MCF 10A (cell line): ENCODE data around the gene AIF1L. TPM values are rescaled to one million over a fixed set of nuclear protein-coding genes. Genes with fewer than 3 reads are reported as not detected.

Source experiments
- BruUV-seq: library from RNA; stranded (reverse); fragments of 400-500 nt; replicated peaks from 2 replicates; lab custom pipeline; 2021; lab: Mats Ljungman, UMichigan
- CTCF ChIA-PET: fragments of 300-600 bp; sonication (Branson Sonifier 250); formaldehyde crosslinking; extraction: SDS; loops from one replicate; lab custom pipeline; 2021; ENCODE audit warnings: antibody characterized with exemption, inconsistent platforms; lab: Yijun Ruan, JAX
- POLR2A ChIA-PET: fragments of 300-600, 350-650 bp; sonication (Branson Sonifier 250); formaldehyde crosslinking; extraction: SDS; loops from one replicate; lab custom pipeline; 2020; ENCODE audit warnings: antibody characterized with exemption, inconsistent platforms; lab: Yijun Ruan, JAX
- DNase-seq: peaks from one replicate; pipeline ENCODE4 v3.0.0-alpha.2; 2018; ENCODE audit not compliant: unreplicated experiment
- H3K27ac Mint-ChIP-seq: one replicate; pipeline ENCODE4 v1.8.0; 2022; ENCODE audit warnings: mild to moderate bottlenecking, low read depth, mixed read lengths; ENCODE audit not compliant: unreplicated experiment
- H3K27me3 Mint-ChIP-seq: one replicate; pipeline ENCODE4 v1.8.0; 2022; ENCODE audit warnings: mixed read lengths; ENCODE audit not compliant: insufficient read depth, unreplicated experiment
- H3K36me3 Mint-ChIP-seq: one replicate; pipeline ENCODE4 v1.8.0; 2022; ENCODE audit warnings: mild to moderate bottlenecking, moderate library complexity, mixed read lengths; ENCODE audit not compliant: insufficient read depth, unreplicated experiment
- H3K4me1 Mint-ChIP-seq: one replicate; pipeline ENCODE4 v1.8.0; 2022; ENCODE audit warnings: mixed read lengths; ENCODE audit not compliant: insufficient read depth, unreplicated experiment
- H3K4me3 Mint-ChIP-seq: one replicate; pipeline ENCODE4 v1.8.0; 2022; ENCODE audit warnings: mild to moderate bottlenecking, moderate library complexity, mixed read lengths; ENCODE audit not compliant: unreplicated experiment
- H3K9me3 Mint-ChIP-seq: one replicate; pipeline ENCODE4 v1.8.0; 2022; ENCODE audit warnings: mixed read lengths; ENCODE audit not compliant: unreplicated experiment
- CTCF ChIP-seq: fragments of 200-600 bp; IDR thresholded peaks from one replicate; pipeline ENCODE4 v1.8.0; 2022; ENCODE audit warnings: antibody characterized with exemption, mild to moderate bottlenecking; ENCODE audit not compliant: unreplicated experiment
- intact Hi-C: fragments of 100-400 bp; cut with micrococcal nuclease; formaldehyde crosslinking; loops from 2 replicates; pipeline ENCODE4 v1.14.1; 2022
- total RNA-seq: library from RNA; stranded (reverse); gene quantifications from 2 replicates; pipeline ENCODE4 v1.2.3, GENCODE V29; 2022

AIF1L gene
- total RNA-seq, 1 experiment from 2014 or later = 4.1 TPM

GRCh38 chr9:131087354-131087893 is 8.9 kb upstream of the AIF1L start:
- ChIA-PET POLR2A (no interaction called here), CTCF (no interaction called here)
- Mint-ChIP-seq H3K27me3 (no peaks in the 10 kb centered on the region), H3K36me3 (no peaks in the 10 kb centered on the region), H3K4me3 (no peak overlapping the region), H3K4me1 (no peaks in the 10 kb centered on the region), H3K9me3 (no peaks in the 10 kb centered on the region), H3K27ac (no peak overlapping the region)
- no peak for DNase-seq
- BruUV-seq = no TSS peak
- intact Hi-C loops = no loop called here
- TF ChIP-seq CTCF = no peak

GRCh38 chr9:131090025-131090787 is 6.1 kb upstream of the AIF1L start:
- Mint-ChIP-seq H3K4me1 (peaks cover 6% of the 10 kb centered on the region), H3K27ac (no peak overlapping the region), H3K9me3 (no peaks in the 10 kb centered on the region), H3K27me3 (no peaks in the 10 kb centered on the region), H3K4me3 (no peak overlapping the region), H3K36me3 (peaks cover 7% of the 10 kb centered on the region)
- no peak for TF ChIP-seq CTCF
- ChIA-PET POLR2A (no interaction called here), CTCF (interaction anchor here (0.6 kb wide), 1 partner anchor 83 kb away, joined by 3 read pairs; no protein-coding TSS in a partner anchor)
- BruUV-seq = no TSS peak
- no peak for DNase-seq
- intact Hi-C loops = no loop called here

GRCh38 chr9:131091352-131091992 is 4.9 kb upstream of the AIF1L start:
- ChIA-PET POLR2A (no interaction called here), CTCF (interaction anchor here (0.6 to 1.0 kb wide), 3 partner anchors 37 to 46 kb away, joined by 3 to 4 read pairs (median 4); no protein-coding TSS in a partner anchor)
- peaks cover 10% of the 10 kb centered on the region for H3K4me1 Mint-ChIP-seq
- H3K9me3 Mint-ChIP-seq = no peaks in the 10 kb centered on the region
- BruUV-seq = no TSS peak
- H3K27ac Mint-ChIP-seq = no peak overlapping the region
- H3K27me3 Mint-ChIP-seq = no peaks in the 10 kb centered on the region
- H3K36me3 Mint-ChIP-seq = peaks cover 7% of the 10 kb centered on the region
- no peak for DNase-seq
- no peak overlapping the region for H3K4me3 Mint-ChIP-seq
- intact Hi-C loops = no loop called here
- no peak for TF ChIP-seq CTCF

GRCh38 chr9:131092030-131092429 is 4.3 kb upstream of the AIF1L start:
- H3K4me1 Mint-ChIP-seq = peaks cover 10% of the 10 kb centered on the region
- no peak for DNase-seq
- H3K36me3 Mint-ChIP-seq = peaks cover 7% of the 10 kb centered on the region
- no peak for TF ChIP-seq CTCF
- ChIA-PET CTCF (interaction anchor here (1.0 kb wide), 1 partner anchor 47 kb away, joined by 4 read pairs; no protein-coding TSS in a partner anchor), POLR2A (no interaction called here)
- H3K27me3 Mint-ChIP-seq = no peaks in the 10 kb centered on the region
- intact Hi-C loops = no loop called here
- H3K4me3 Mint-ChIP-seq = no peak overlapping the region
- no peak overlapping the region for H3K27ac Mint-ChIP-seq
- BruUV-seq = no TSS peak
- H3K9me3 Mint-ChIP-seq = no peaks in the 10 kb centered on the region
